ENCODE measurements around the gene CHI3L1. TPM values are rescaled to one million over a fixed set of nuclear protein-coding genes. Genes with fewer than 3 reads are reported as not detected.

CHI3L1 gene
- total RNA-seq, 2 experiments from 2014 or later: not detected

GRCh38 chr1:203185585-203185984 lies 919 bp downstream of the CHI3L1 start:
- ChIA-PET POLR2A (no interaction called here), CTCF (interaction anchor here (1.0 to 1.9 kb wide), 2 partner anchors 13 to 31 kb away, joined by 3 to 7 read pairs; no protein-coding TSS in a partner anchor)
- Mint-ChIP-seq H3K27ac (no peak overlapping the region), H3K4me3 (no peak overlapping the region), H3K4me1 (no peaks in the 10 kb centered on the region), H3K27me3 (peaks cover 18% of the 10 kb centered on the region), H3K36me3 (ENCODE audit: low read depth) (no peaks in the 10 kb centered on the region), H3K9me3 (no peaks in the 10 kb centered on the region)
- DNase-seq: no peak

DNA sequence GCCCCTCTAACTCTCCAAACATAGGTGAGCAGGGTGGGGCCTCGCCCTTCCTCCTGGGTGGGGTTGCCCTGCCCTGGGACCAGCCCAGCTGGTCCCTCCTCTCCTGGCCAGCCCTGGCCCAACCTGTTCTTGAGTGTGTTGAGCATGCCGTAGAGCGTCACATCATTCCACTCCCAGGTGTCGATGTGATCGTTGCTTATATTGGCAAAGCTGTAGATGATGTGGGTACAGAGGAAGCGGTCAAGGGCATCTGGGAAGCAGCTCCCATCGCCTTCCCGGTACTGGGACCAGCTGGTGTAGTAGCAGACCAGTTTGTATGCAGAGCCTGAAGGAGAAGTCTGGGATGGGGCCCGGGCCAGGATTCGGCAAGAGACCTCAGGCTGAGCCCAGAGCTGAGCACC lies 1.4 kb downstream of the CHI3L1 start:
- ChIA-PET POLR2A (no interaction called here), CTCF (interaction anchor here (1.9 kb wide), 1 partner anchor 13 kb away, joined by 7 read pairs; no protein-coding TSS in a partner anchor)
- Mint-ChIP-seq H3K27me3 (peaks cover 18% of the 10 kb centered on the region), H3K4me3 (no peak overlapping the region), H3K27ac (no peak overlapping the region), H3K9me3 (no peaks in the 10 kb centered on the region), H3K4me1 (no peaks in the 10 kb centered on the region), H3K36me3 (ENCODE audit: low read depth) (no peaks in the 10 kb centered on the region)
- DNase-seq: no peak

DNA sequence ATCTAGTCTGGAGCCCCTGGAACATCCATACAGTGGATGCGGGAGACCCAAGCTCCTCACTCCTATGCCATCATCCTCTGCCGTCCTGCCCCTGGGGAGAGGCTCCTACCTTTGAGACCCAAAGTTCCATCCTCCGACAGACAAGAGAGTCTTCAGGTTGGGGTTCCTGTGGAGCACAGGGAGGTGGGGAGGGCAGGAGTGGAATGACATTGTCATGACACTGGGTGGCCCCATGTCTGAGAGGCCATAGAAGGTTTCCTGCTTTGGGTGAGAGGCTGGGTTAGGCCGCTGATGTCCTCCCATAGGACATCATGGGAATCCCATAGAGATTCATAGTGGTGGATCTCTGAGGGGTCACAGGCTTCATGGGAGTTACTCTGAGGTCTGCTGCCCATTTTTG lies 2.0 kb downstream of the CHI3L1 start:
- DNase-seq: no peak
- no peak overlapping the region for H3K4me3 Mint-ChIP-seq
- H3K27ac Mint-ChIP-seq: no peak overlapping the region
- no peaks in the 10 kb centered on the region for H3K4me1 Mint-ChIP-seq
- CTCF ChIA-PET: interaction anchor here (1.9 kb wide), 1 partner anchor 12 kb away, joined by 7 read pairs; no protein-coding TSS in a partner anchor
- H3K36me3 Mint-ChIP-seq (ENCODE audit: low read depth): no peaks in the 10 kb centered on the region
- H3K27me3 Mint-ChIP-seq: peaks cover 16% of the 10 kb centered on the region
- no peaks in the 10 kb centered on the region for H3K9me3 Mint-ChIP-seq
- POLR2A ChIA-PET: no interaction called here

GRCh38 chr1:203183828-203184227 lies 2.7 kb downstream of the CHI3L1 start:
- Mint-ChIP-seq H3K27ac (no peak overlapping the region), H3K36me3 (ENCODE audit: low read depth) (no peaks in the 10 kb centered on the region), H3K4me1 (no peaks in the 10 kb centered on the region), H3K4me3 (no peak overlapping the region), H3K27me3 (peaks cover 13% of the 10 kb centered on the region), H3K9me3 (no peaks in the 10 kb centered on the region)
- no peak for DNase-seq
- ChIA-PET CTCF (no interaction called here), POLR2A (no interaction called here)

- no peaks in the 10 kb centered on the region for H3K36me3 Mint-ChIP-seq (ENCODE audit: low read depth)
- no peaks in the 10 kb centered on the region for H3K9me3 Mint-ChIP-seq
- no peaks in the 10 kb centered on the region for H3K4me1 Mint-ChIP-seq
- DNase-seq: no peak
- POLR2A ChIA-PET: no interaction called here
- CTCF ChIA-PET: interaction anchor here (1.1 kb wide), 1 partner anchor 10 kb away, joined by 3 read pairs; no protein-coding TSS in a partner anchor
- H3K27me3 Mint-ChIP-seq: peaks cover 6% of the 10 kb centered on the region
- no peak overlapping the region for H3K4me3 Mint-ChIP-seq
- H3K27ac Mint-ChIP-seq: no peak overlapping the region
Measured at GRCh38 chr1:203182387-203182953, 4.0 kb downstream of the CHI3L1 start.

GRCh38 chr1:203181586-203182386 lies 4.7 kb downstream of the CHI3L1 start:
- ChIA-PET CTCF (no interaction called here), POLR2A (interaction anchor here (1.1 kb wide), 1 partner anchor 19 kb away, joined by 3 read pairs; no protein-coding TSS in a partner anchor)
- Mint-ChIP-seq H3K36me3 (ENCODE audit: low read depth) (no peaks in the 10 kb centered on the region), H3K27me3 (peaks cover 3% of the 10 kb centered on the region), H3K4me3 (no peak overlapping the region), H3K9me3 (no peaks in the 10 kb centered on the region), H3K4me1 (no peaks in the 10 kb centered on the region), H3K27ac (no peak overlapping the region)
- no peak for DNase-seq

DNA sequence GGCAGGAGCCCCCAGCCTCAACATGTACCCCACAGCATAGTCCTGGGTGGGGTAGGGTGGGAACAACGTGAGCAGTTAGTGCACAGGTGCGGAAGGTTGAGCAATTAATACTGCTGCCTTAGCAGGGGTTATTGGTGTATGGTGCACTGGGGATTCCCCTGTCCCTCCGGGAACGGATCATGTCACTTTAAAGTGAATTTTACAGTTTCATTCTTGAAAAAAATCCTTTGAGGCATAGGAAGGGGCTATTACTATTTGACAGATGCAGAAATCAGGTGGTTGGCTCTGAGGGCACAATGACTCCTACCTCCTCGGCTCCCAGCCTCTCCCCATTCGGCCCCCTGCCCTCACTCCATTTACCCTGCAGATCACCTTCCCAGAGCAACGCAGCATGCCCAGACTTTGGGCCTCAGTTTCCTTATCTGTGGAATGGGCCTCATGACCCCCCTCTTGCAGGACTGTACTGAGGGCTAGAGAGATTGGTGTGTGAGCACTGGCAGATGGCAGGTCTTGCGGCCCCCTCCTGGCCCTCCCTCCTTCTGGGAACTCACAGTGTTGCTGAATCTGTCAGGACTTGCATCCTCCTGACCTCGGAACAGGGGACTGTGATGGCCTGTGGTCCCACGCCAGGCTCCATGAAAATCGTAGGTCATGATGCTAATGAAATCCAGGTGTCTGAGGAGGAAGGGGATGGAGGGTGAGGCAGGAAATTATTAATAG lies 5.7 kb downstream of the CHI3L1 start:
- Mint-ChIP-seq H3K4me1 (no peaks in the 10 kb centered on the region), H3K9me3 (no peaks in the 10 kb centered on the region), H3K27ac (no peak overlapping the region), H3K4me3 (no peak overlapping the region), H3K27me3 (no peaks in the 10 kb centered on the region), H3K36me3 (ENCODE audit: low read depth) (no peaks in the 10 kb centered on the region)
- no peak for DNase-seq
- CTCF ChIA-PET: no interaction called here
- POLR2A ChIA-PET: interaction anchor here (1.1 kb wide), 1 partner anchor 18 kb away, joined by 3 read pairs; no protein-coding TSS in a partner anchor

- no peaks in the 10 kb centered on the region for H3K27me3 Mint-ChIP-seq
- no peaks in the 10 kb centered on the region for H3K9me3 Mint-ChIP-seq
- H3K27ac Mint-ChIP-seq: no peak overlapping the region
Measured at GRCh38 chr1:203179667-203180005, 6.9 kb downstream of the CHI3L1 start.

DNA sequence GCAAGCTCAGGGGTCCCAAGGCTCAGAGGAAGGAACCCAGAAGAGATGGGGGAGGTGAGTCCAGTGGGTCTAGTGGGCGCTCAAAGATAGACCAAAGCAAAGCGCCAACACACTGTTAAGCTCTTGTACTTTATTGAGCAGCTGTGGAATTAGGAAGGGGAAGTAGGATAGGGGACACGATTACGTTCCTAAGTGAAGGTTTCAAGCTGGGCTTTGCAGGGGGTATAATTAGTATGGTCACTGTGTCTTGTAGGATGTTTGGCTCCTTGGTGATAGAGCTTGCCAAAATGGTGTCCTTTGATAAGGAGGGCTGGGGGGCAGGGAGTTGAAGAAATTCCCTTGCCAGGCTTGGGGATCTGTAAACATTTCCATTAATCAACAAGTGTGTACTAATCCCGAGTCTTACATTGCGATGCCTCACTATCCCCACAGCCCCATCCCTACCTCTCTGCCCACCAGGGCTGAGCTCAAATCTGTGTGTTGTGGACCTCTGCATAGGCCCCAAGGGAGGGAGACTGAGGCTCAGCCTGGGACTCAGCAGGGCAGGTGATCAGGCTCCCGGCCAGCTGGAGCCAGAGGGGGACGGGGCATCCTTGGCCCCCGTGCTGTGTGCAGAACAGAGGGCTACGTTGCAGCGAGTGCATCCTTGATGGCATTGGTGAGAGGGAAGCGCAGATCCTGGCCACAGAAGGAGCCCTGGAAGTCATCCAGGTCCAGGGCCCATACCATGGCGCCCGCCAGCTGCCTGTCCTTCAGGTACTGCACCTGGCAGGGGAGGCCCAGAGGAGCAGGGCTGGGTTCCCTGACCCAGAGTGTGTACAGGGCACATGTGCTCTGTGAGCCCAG lies 7.5 kb downstream of the CHI3L1 start:
- ChIA-PET CTCF (interaction anchor here (0.9 kb wide), 1 partner anchor 88 kb away, joined by 3 read pairs; no protein-coding TSS in a partner anchor), POLR2A (interaction anchor here (0.5 to 0.7 kb wide), 3 partner anchors 11 to 147 kb away, joined by 3 read pairs; no protein-coding TSS in a partner anchor)
- DNase-seq: no peak
- H3K9me3 Mint-ChIP-seq: no peaks in the 10 kb centered on the region
- no peak overlapping the region for H3K27ac Mint-ChIP-seq
- H3K4me3 Mint-ChIP-seq: no peak overlapping the region
- no peaks in the 10 kb centered on the region for H3K27me3 Mint-ChIP-seq
- H3K36me3 Mint-ChIP-seq (ENCODE audit: low read depth): no peaks in the 10 kb centered on the region
- H3K4me1 Mint-ChIP-seq: no peaks in the 10 kb centered on the region

More at GRCh38 chr1:203179667-203180005, 6.9 kb downstream of the CHI3L1 start:
- POLR2A ChIA-PET: interaction anchor here (0.6 kb wide), 1 partner anchor 30 kb away, joined by 3 read pairs; no protein-coding TSS in a partner anchor
- Mint-ChIP-seq H3K36me3 (ENCODE audit: low read depth) (no peaks in the 10 kb centered on the region), H3K4me3 (no peak overlapping the region), H3K4me1 (no peaks in the 10 kb centered on the region)
- DNase-seq: no peak
- CTCF ChIA-PET: interaction anchor here (0.9 kb wide), 1 partner anchor 88 kb away, joined by 3 read pairs; no protein-coding TSS in a partner anchor

- CTCF ChIA-PET: no interaction called here
- Mint-ChIP-seq H3K36me3 (ENCODE audit: low read depth) (no peaks in the 10 kb centered on the region), H3K9me3 (no peaks in the 10 kb centered on the region), H3K4me3 (no peak overlapping the region), H3K4me1 (no peaks in the 10 kb centered on the region), H3K27me3 (no peaks in the 10 kb centered on the region), H3K27ac (no peak overlapping the region)
- DNase-seq: no peak
- POLR2A ChIA-PET: no interaction called here
Measured at GRCh38 chr1:203178083-203178482, 8.4 kb downstream of the CHI3L1 start.

DNA sequence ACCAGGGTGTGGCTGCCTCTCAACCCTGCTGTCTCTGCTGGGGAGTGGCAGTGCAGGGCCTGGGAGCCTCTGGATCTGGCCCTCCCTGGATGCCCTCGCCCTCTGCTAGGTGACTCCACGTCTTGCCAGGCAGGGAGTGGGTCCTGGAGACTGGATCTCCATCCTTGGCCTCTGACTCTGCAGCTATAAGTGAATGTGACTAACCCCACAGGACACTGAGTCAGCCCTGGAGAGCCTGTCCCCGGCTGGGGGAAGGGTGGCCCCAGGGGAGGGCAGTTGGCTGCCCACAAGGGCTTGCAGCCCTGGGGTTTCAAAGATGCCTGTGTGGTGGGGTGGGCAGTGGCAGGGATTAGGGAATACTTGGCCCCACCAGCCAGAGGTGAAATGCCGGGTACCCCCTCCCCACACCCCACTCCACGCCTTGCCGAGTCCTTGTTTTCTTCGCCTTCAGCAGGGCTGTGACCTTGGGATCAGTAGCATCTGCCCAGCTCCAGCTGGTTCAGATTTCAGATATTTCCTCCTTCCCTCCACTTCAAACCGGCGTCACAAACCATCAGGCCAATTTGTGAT lies 8.9 kb downstream of the CHI3L1 start:
- Mint-ChIP-seq H3K4me3 (no peak overlapping the region), H3K27ac (no peak overlapping the region), H3K36me3 (ENCODE audit: low read depth) (no peaks in the 10 kb centered on the region), H3K9me3 (no peaks in the 10 kb centered on the region), H3K27me3 (no peaks in the 10 kb centered on the region), H3K4me1 (no peaks in the 10 kb centered on the region)
- ChIA-PET CTCF (no interaction called here), POLR2A (no interaction called here)
- DNase-seq: no peak

GRCh38 chr1:203177036-203177405 lies 9.5 kb downstream of the CHI3L1 start:
- Mint-ChIP-seq H3K36me3 (ENCODE audit: low read depth) (no peaks in the 10 kb centered on the region), H3K27ac (no peak overlapping the region), H3K4me3 (no peak overlapping the region), H3K4me1 (no peaks in the 10 kb centered on the region), H3K27me3 (no peaks in the 10 kb centered on the region), H3K9me3 (no peaks in the 10 kb centered on the region)
- DNase-seq: no peak
- CTCF ChIA-PET: no interaction called here
- POLR2A ChIA-PET: no interaction called here

Measured in activated CD4-positive, alpha-beta memory T cell treated with anti-CD3 and anti-CD28 coated beads, Interleukin-2, amount 10 ng/mL, durations not matched to agents 7 days and 5 days (primary cell).